Measurements from ENCODE around the gene GSTO2. TPM values are rescaled to one million over a fixed set of nuclear protein-coding genes. Genes with fewer than 3 reads are reported as not detected.

Gene GSTO2
- total RNA-seq, 1 donor from 2014 or later: 2.8 TPM

DNA sequence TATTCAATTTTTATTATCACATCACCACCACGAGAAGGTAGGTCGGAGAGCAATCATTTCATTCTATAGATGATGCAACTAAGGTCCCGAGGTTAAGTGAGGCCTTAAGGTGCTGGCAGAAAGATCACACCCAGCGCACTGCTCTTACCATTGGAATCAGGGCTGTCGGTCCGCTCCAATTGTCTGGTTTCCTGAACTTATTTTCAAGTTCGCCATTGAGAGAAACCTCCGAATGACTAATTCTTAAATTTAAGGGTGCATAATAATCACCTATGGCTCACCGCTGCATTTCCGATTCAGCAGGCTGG is 625 bp upstream of the GSTO2 start:
- Mint-ChIP-seq H3K4me1 (ENCODE audit: unreplicated experiment) (peaks cover 5% of the 10 kb centered on the region), H3K27me3 (no peaks in the 10 kb centered on the region), H3K27ac (peak overlapping the region; percentile 79), H3K36me3 (peaks cover 15% of the 10 kb centered on the region), H3K4me3 (peak overlapping the region; percentile 88), H3K9me3 (no peaks in the 10 kb centered on the region)
- TF ChIP-seq, protein P1, sequence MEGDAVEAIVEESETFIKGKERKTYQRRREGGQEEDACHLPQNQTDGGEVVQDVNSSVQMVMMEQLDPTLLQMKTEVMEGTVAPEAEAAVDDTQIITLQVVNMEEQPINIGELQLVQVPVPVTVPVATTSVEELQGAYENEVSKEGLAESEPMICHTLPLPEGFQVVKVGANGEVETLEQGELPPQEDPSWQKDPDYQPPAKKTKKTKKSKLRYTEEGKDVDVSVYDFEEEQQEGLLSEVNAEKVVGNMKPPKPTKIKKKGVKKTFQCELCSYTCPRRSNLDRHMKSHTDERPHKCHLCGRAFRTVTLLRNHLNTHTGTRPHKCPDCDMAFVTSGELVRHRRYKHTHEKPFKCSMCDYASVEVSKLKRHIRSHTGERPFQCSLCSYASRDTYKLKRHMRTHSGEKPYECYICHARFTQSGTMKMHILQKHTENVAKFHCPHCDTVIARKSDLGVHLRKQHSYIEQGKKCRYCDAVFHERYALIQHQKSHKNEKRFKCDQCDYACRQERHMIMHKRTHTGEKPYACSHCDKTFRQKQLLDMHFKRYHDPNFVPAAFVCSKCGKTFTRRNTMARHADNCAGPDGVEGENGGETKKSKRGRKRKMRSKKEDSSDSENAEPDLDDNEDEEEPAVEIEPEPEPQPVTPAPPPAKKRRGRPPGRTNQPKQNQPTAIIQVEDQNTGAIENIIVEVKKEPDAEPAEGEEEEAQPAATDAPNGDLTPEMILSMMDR (conservative IDR thresholded peaks at IDR 0.05): no peak
- DNase-seq (ENCODE audit: extremely low spot score, unreplicated experiment): no peak

DNA sequence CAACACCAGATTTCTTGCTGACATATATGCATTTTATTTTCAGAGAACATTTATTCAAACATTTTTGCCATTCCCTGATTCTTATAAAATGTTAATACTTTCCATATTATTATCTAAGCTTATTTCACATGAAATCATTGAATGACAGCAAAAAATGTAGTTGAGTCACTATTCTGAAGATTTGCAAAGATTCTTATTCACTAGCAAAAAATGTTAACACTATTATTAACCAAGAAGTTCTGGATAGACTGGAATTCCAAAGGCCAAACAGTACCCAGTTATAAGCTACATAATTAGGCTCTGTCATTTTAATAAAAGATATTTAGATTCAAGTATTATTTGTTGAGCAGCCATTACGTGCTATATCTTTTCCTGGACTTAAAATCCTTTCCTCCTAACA is 4.3 kb downstream of the GSTO2 start:
- TF ChIP-seq, protein P1 (conservative IDR thresholded peaks at IDR 0.05): no peak
- no peaks in the 10 kb centered on the region for H3K4me1 Mint-ChIP-seq (ENCODE audit: unreplicated experiment)
- H3K4me3 Mint-ChIP-seq: no peak overlapping the region
- peaks cover under 1% of the 10 kb centered on the region for H3K36me3 Mint-ChIP-seq
- no peaks in the 10 kb centered on the region for H3K9me3 Mint-ChIP-seq
- H3K27ac Mint-ChIP-seq: no peak overlapping the region
- peaks cover 20% of the 10 kb centered on the region for H3K27me3 Mint-ChIP-seq
- DNase-seq (ENCODE audit: extremely low spot score, unreplicated experiment): no peak

DNA sequence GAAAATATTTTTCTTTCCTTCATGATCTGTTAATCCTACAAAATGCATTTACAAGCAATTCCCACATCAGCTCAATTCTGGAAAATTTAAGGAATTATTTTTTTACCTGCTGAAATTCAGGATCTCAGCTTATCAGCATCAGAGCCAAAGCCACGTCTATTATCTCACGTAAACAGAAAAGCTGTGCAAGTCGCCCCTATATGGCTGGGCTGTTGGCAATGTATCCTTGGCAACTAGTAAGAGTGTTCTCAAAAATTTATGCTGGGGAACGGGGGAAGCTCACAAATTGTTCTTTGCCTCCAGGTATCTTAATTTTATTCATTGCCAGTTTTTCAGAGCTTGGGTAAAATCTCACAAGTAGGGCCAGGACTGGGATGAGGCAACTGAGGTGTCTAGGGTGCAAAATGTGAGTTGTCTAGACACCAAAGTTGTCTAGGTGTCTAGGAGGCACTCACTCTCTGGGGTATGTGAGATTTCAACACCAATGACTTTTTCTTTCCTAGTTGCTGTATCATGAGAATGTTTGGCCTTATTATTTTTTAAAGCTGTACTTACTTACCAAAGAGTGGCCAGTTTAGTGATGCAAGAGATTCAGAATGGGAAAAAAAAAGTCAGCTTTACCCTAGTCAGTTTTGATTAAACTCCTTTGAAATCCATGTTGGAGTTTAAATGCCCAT is 5.1 kb downstream of the GSTO2 start:
- TF ChIP-seq, protein P1 (conservative IDR thresholded peaks at IDR 0.05): no peak
- Mint-ChIP-seq H3K36me3 (no peaks in the 10 kb centered on the region), H3K9me3 (no peaks in the 10 kb centered on the region), H3K27me3 (peaks cover 20% of the 10 kb centered on the region), H3K4me1 (ENCODE audit: unreplicated experiment) (no peaks in the 10 kb centered on the region), H3K4me3 (peak overlapping the region; percentile 59), H3K27ac (no peak overlapping the region)
- DNase-seq (ENCODE audit: extremely low spot score, unreplicated experiment): no peak

DNA sequence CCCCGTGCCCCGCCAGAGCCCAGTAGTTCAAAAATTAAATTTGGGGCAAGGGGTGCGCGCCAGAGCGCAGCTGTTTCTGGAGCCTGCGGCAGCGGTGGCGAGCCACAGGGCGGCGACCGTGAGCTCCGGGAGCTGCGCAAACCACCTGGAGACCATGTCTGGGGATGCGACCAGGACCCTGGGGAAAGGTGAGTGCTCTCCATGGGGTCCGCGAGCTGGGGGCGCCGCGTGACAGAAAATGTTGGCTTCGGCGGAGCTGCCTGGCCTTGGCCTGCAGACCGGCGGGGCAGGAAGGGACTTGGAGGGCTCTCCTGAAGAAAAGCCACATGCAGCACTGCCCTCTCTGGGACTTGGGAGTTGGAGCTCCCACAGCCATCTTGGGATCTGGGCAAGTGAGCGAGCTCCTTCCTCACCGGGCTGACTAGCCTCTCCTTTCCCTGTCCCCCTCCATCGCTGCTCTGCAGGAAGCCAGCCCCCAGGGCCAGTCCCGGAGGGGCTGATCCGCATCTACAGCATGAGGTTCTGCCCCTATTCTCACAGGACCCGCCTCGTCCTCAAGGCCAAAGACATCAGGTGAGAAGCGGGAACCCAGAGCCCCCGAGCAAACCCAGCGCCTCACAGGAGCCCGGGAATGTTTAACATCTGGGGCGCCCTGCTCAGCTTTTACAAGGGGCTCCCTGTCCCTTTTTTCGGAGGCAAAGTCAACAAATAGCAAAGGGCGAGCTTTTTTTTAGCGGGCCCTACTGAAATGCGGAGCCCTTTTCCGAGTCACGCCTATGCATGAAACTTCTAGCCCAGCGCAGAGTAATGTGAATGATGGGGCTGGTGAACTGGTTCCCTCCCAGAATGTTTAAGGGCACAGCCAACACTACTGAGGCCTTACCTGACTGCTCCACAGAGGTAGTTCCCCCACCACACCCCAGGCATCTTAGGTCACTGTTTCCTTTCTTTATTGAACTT is 6.1 kb downstream of the GSTO2 start:
- Mint-ChIP-seq H3K4me1 (ENCODE audit: unreplicated experiment) (no peaks in the 10 kb centered on the region), H3K27me3 (peaks cover 20% of the 10 kb centered on the region), H3K9me3 (no peaks in the 10 kb centered on the region), H3K36me3 (no peaks in the 10 kb centered on the region), H3K4me3 (peak overlapping the region; percentile 59), H3K27ac (no peak overlapping the region)
- DNase-seq (ENCODE audit: extremely low spot score, unreplicated experiment): no peak
- TF ChIP-seq, protein P1 (conservative IDR thresholded peaks at IDR 0.05): peak; percentile 84

DNA sequence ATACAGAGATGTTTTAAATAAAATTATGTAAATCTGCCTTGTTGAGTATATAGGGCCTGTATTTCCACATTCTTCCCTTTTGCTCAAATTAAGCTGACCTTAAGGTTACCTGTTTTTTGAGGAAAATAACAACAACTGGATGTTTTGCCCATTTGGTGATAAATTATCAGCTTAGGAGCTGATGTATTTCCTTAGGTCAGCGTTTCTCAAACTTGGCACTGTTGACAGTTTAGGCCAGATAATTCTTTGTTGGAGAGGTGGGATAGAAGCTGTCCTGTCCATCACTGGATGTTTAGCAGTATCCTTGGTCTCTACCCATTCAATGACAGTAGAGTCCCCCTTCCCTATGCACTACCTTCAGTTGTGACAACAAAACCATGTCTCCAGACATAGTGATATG is 7.2 kb downstream of the GSTO2 start:
- Mint-ChIP-seq H3K27me3 (peaks cover 20% of the 10 kb centered on the region), H3K4me1 (ENCODE audit: unreplicated experiment) (no peaks in the 10 kb centered on the region), H3K36me3 (no peaks in the 10 kb centered on the region), H3K27ac (no peak overlapping the region), H3K4me3 (no peak overlapping the region), H3K9me3 (no peaks in the 10 kb centered on the region)
- DNase-seq (ENCODE audit: extremely low spot score, unreplicated experiment): no peak
- TF ChIP-seq, protein P1 (conservative IDR thresholded peaks at IDR 0.05): no peak

Measured in type B pancreatic cell (in vitro differentiated cells).